Activated T-helper 2 cell treated with anti-CD3 and anti-CD28 coated beads, Interferon-gamma antibody, Interleukin-2, Interleukin-4, amounts not matched to agents 10 μg/mL and 5 μg/mL and 100 μg/mL, durations not matched to agents 14 hours and 24 hours and 36 hours (primary cell): ENCODE results near the gene CNST. TPM values are rescaled to one million over a fixed set of nuclear protein-coding genes. Genes with fewer than 3 reads are reported as not detected.
"Not testable (repeated sequence)": the region's sequence is repeated elsewhere in the genome, so short reads cannot be mapped to it uniquely, and the experiment has no call there.

Experiments used
- DNase-seq: peaks from one replicate; pipeline ENCODE4 v3.0.0; 2021; ENCODE audit warnings: low spot score
- H3K27ac Mint-ChIP-seq: one replicate; pipeline ENCODE4 v1.8.0; 2021; ENCODE audit warnings: mixed read lengths
- H3K27me3 Mint-ChIP-seq: one replicate; pipeline ENCODE4 v1.8.0; 2021; ENCODE audit warnings: low read depth, mixed read lengths
- H3K36me3 Mint-ChIP-seq: one replicate; pipeline ENCODE4 v1.8.0; 2021; ENCODE audit warnings: low read depth, mixed read lengths
- H3K4me1 Mint-ChIP-seq: one replicate; pipeline ENCODE4 v1.8.0; 2021; ENCODE audit warnings: low read depth, mixed read lengths
- H3K4me3 Mint-ChIP-seq: one replicate; pipeline ENCODE4 v1.8.0; 2021; ENCODE audit warnings: low read depth, mild to moderate bottlenecking, moderate library complexity, mixed read lengths
- H3K9me3 Mint-ChIP-seq: one replicate; pipeline ENCODE4 v1.8.0; 2021; ENCODE audit warnings: mixed read lengths
- intact Hi-C: fragments of 100-400 bp; cut with micrococcal nuclease; formaldehyde crosslinking; loops from one replicate; pipeline ENCODE4 v1.15.1; 2023
- total RNA-seq: library from RNA; stranded (reverse); gene quantifications from 2 replicates; pipeline ENCODE4 v1.2.3, GENCODE V29; 2022

Gene CNST
- total RNA-seq, 1 donor from 2014 or later = 21.6 TPM

DNA sequence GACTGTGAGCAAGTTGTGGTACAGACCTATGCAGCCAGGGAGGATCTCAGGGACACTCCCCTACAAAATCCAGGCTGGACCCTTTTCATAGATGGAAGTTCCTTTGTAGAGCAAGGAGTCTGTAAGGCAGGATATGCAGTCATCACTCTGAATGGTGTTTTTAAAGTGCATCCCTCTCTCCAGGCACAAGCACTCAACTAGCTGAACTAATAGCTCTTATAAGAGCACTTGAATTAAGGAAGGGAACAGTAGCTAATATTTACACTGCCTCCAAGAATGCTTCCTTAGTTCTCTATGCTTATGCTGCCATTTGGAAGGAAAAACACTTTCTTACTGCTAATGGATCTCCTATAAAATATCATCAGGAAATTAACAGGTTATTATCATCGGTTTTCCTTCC is 32.1 kb upstream of the CNST start:
- intact Hi-C loops = no loop called here

DNA sequence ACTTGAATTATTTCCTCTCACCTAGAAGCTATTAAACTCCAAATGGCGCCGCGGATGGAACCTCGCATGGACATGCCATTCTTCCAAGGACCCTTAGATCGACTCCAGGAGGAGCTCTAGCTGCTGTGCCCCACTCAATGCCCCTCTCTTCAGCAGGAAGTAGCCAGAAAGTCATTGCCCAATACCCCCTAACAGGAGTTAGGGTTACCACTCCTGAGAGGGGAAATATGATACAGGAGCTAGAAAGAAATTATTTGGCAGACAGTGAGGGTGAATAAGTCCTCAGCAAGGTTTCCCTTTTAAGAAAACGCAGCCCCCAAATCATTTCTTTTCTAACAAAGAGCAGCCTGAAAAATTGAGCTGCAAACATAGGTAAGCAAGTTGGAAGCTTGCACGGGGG is 28.8 kb upstream of the CNST start:
- intact Hi-C loops = no loop called here
- H3K9me3 Mint-ChIP-seq = no peaks in the 10 kb centered on the region
- H3K4me3 Mint-ChIP-seq = no peak overlapping the region
- DNase-seq = no peak
- H3K36me3 Mint-ChIP-seq = peaks cover 6% of the 10 kb centered on the region
- no peaks in the 10 kb centered on the region for H3K27me3 Mint-ChIP-seq
- no peak overlapping the region for H3K27ac Mint-ChIP-seq
- no peaks in the 10 kb centered on the region for H3K4me1 Mint-ChIP-seq

More for the DNA sequence above, 32.1 kb upstream of the CNST start:
- DNase-seq = no peak
- no peaks in the 10 kb centered on the region for H3K36me3 Mint-ChIP-seq
- no peaks in the 10 kb centered on the region for H3K27me3 Mint-ChIP-seq
- H3K4me3 Mint-ChIP-seq = no peak overlapping the region
- H3K4me1 Mint-ChIP-seq = no peaks in the 10 kb centered on the region
- no peak overlapping the region for H3K27ac Mint-ChIP-seq
- H3K9me3 Mint-ChIP-seq = peaks cover 13% of the 10 kb centered on the region

DNA sequence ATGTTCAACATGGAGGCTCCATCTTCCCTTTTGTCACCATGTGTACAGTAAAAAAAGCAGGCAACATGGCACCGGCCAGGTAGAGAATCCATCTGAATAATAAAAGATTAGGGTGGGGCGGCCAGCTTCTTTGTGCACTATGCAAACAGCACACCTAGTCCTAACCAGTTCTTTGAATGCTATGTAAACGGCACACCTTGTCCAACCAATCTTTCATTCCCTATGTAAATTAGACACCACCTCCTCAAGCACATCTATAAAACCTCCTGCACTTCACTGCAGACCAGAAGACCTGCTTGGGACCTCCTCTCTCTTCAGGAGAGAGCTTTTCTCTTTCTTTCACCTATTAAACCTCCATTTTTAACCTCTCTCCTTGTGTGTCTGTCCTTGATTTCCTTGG is 28.4 kb upstream of the CNST start:
- Mint-ChIP-seq H3K4me1 (no peaks in the 10 kb centered on the region), H3K9me3 (no peaks in the 10 kb centered on the region), H3K4me3 (no peak overlapping the region), H3K27ac (no peak overlapping the region), H3K27me3 (no peaks in the 10 kb centered on the region), H3K36me3 (peaks cover 6% of the 10 kb centered on the region)
- intact Hi-C loops = no loop called here
- DNase-seq = no peak

DNA sequence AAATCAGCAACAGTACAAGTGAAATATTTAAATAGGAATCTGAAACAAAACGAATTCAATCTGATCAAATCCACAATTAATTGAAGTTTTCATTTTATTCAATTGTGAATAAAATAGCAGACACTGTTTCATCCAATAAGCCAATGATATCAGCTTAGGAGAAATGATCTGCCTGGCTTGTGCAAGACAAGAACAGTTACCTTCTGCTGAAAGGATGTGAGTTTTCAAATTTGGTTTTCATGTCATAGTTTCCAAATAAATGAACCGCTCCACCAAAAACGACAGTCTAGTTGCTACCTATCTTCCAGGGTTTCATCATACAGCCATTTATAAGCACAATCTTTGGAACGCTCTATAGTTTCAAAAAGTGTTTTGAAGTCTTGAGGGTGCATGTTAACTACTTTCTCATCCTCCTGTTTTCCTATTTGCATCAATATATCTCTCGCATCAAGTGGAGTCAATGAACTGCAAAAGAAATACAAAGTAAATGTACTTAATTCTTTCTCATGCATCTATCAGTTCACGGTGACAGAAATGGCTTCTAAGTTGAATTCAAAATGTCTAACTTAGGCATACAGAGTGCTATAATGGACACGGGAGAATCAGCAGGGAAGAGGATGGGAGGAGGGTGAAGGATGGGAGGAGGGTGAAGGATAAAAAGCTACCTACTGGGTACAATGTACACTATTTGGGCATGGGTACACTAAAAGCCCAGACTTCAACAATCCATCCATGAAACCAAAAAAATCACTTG is 25.3 kb upstream of the CNST start:
- H3K4me1 Mint-ChIP-seq = no peaks in the 10 kb centered on the region
- no peaks in the 10 kb centered on the region for H3K27me3 Mint-ChIP-seq
- H3K4me3 Mint-ChIP-seq = no peak overlapping the region
- H3K36me3 Mint-ChIP-seq = peaks cover 24% of the 10 kb centered on the region
- DNase-seq = no peak
- H3K27ac Mint-ChIP-seq = no peak overlapping the region
- no peaks in the 10 kb centered on the region for H3K9me3 Mint-ChIP-seq
- intact Hi-C loops = no loop called here

DNA sequence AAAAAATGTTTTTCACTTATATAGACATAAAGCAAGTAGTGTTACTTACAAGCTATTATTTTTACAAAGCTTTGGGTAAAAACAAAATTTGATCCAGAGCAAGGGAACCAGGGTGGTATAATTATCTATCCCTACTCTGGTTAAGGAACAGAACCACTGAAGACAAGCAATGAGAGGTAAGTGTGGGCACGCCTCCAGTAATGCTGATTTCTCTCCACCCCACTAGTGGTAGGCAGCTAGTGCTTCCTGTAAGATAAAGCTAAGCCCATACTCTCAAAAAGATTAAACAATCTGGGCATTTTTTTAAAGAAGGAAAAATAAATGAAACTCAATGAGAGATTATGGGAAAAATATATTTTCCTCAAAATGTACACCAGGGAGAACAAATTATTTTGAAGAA is 22.3 kb upstream of the CNST start:
- intact Hi-C loops = no loop called here
- peaks cover 2% of the 10 kb centered on the region for H3K4me1 Mint-ChIP-seq
- H3K36me3 Mint-ChIP-seq = peaks cover 37% of the 10 kb centered on the region
- no peaks in the 10 kb centered on the region for H3K9me3 Mint-ChIP-seq
- H3K4me3 Mint-ChIP-seq = no peak overlapping the region
- H3K27me3 Mint-ChIP-seq = no peaks in the 10 kb centered on the region
- no peak for DNase-seq
- no peak overlapping the region for H3K27ac Mint-ChIP-seq

DNA sequence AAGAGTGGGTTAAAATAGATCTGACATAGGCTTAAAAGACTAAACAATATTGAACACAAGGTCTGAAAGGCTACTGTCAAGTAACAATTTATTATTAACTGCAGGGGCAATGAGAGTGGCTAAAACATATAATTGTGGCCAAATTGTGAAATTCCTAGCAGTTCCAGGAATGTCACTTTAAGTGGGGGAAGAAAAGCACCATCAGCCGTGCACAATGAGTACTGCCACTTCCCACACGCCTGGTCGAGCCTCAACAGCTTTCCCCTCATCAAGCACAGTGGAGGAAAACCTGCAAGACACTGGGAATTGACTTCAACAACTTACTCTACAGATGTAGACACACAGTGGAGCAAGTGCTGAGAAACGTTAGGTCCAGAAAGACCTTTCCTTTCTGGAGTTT is 16.6 kb upstream of the CNST start:
- H3K27me3 Mint-ChIP-seq = no peaks in the 10 kb centered on the region
- H3K9me3 Mint-ChIP-seq = no peaks in the 10 kb centered on the region
- peaks cover 50% of the 10 kb centered on the region for H3K36me3 Mint-ChIP-seq
- no peak overlapping the region for H3K4me3 Mint-ChIP-seq
- peaks cover 2% of the 10 kb centered on the region for H3K4me1 Mint-ChIP-seq
- DNase-seq = no peak
- intact Hi-C loops = no loop called here
- no peak overlapping the region for H3K27ac Mint-ChIP-seq

DNA sequence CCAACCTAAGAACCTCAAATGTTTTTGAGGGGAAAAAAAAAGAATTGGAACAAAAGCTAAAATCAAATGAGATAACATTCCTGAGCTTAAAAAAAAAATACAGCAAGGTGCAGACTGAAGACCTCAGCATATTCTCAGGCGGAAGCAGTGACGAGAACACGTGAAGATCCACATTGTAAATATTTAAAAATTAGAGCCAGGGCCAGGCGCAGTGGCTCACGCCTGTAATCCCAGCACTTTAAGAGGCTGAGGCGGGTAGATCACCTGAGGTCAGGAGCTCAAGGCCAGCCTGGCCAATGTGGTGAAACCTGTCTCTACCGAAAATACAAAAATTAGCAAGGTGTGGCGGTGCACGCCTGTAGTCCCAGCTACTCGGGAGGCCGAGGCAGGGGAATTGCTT is 15.9 kb upstream of the CNST start:
- Mint-ChIP-seq H3K4me3 (no peak overlapping the region), H3K27me3 (no peaks in the 10 kb centered on the region), H3K9me3 (no peaks in the 10 kb centered on the region), H3K36me3 (peaks cover 54% of the 10 kb centered on the region), H3K27ac (no peak overlapping the region), H3K4me1 (peaks cover 2% of the 10 kb centered on the region)
- intact Hi-C loops = no loop called here
- no peak for DNase-seq

DNA sequence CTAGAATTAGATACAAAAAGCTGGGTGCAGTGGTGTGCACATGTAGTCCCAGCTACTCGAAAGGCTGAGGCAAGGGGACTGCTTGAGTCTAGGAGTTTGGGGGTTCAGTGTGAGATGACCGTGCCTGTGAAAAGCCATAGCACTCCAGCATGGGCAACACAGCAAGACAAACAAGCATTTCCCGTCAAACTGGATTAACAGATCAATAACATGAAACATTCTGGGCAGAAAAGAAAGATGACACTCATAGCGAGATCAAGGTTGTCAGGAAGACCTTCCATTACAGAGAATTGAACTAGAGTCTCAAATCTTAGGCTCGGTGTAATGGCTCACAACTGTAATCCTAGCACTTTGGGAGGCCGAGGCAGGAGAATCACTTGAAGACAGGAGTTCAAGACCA is 14.1 kb upstream of the CNST start:
- no peak overlapping the region for H3K4me3 Mint-ChIP-seq
- DNase-seq = no peak
- peaks cover 2% of the 10 kb centered on the region for H3K4me1 Mint-ChIP-seq
- no peaks in the 10 kb centered on the region for H3K27me3 Mint-ChIP-seq
- H3K9me3 Mint-ChIP-seq = no peaks in the 10 kb centered on the region
- H3K27ac Mint-ChIP-seq = no peak overlapping the region
- H3K36me3 Mint-ChIP-seq = peaks cover 58% of the 10 kb centered on the region
- intact Hi-C loops = no loop called here

DNA sequence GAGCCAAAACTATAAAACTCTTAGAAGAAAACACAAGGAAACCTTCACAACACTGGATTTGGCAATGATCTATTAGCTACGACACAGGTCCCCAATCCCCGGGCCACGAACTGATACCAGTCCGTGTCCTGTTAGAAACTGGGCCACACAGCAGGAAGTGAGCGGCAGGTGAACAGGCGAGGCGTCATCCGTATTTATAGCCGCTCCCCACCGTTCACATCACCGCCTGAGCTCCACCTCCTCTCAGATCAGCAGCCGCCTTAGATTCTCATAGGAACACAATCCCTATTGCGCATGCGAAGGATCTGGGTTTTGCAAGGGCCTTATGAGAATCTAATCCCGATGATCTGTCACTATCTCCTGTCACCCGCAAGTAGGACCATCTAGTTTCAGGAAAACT is 12.1 kb upstream of the CNST start:
- no peak overlapping the region for H3K4me3 Mint-ChIP-seq
- peaks cover 56% of the 10 kb centered on the region for H3K36me3 Mint-ChIP-seq
- H3K27me3 Mint-ChIP-seq = no peaks in the 10 kb centered on the region

DNA sequence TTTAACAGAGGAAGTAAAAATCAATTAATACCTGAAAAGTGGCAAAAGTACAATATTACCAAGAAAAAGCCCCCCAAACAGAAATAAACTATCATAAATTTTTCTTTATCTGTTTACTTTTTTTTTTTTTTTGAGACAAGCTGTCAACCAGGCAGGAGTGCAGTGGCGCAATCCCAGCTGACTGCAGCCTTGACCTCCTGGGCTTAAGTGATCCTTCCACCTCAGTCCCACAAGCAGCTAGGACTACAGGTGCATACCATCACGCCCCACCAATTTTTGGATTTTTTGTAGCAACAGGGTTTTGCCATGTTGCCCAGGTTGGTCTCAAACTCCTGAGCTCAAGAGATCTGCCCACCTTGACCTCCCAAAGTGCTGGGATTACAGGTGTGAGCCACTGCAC is 8.2 kb upstream of the CNST start:
- no peak overlapping the region for H3K4me3 Mint-ChIP-seq
- no peaks in the 10 kb centered on the region for H3K4me1 Mint-ChIP-seq
- H3K9me3 Mint-ChIP-seq = no peaks in the 10 kb centered on the region

More for the DNA sequence above, 12.1 kb upstream of the CNST start:
- Mint-ChIP-seq H3K9me3 (no peaks in the 10 kb centered on the region), H3K27ac (no peak overlapping the region), H3K4me1 (no peaks in the 10 kb centered on the region)
- intact Hi-C loops = no loop called here
- DNase-seq = no peak

DNA sequence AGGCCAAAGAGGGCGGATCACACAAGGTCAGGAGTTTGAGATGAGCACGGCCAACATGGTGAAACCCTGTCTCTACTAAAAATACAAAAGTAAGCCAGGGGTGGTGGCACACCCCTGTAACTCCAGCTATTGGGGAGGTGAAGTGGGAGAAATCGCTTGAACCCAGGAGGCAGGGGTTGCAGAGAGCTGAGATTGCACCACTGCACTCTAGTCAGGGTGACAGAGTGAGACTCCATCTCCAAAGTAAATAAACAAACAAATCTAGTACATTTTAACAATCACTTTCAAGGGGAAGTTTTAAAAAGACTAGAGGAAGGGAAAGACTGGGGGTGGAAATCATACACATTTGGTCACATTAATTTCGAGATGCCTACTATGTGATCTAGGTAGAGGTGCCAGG is 6.9 kb upstream of the CNST start:
- Mint-ChIP-seq H3K9me3 (no peaks in the 10 kb centered on the region), H3K36me3 (peaks cover 56% of the 10 kb centered on the region), H3K4me3 (no peak overlapping the region), H3K27ac (no peak overlapping the region), H3K4me1 (peaks cover 5% of the 10 kb centered on the region), H3K27me3 (no peaks in the 10 kb centered on the region)
- intact Hi-C loops = no loop called here
- DNase-seq = no peak

More for the DNA sequence above, 8.2 kb upstream of the CNST start:
- Mint-ChIP-seq H3K27ac (no peak overlapping the region), H3K27me3 (no peaks in the 10 kb centered on the region), H3K36me3 (peaks cover 55% of the 10 kb centered on the region)
- intact Hi-C loops = no loop called here
- no peak for DNase-seq

DNA sequence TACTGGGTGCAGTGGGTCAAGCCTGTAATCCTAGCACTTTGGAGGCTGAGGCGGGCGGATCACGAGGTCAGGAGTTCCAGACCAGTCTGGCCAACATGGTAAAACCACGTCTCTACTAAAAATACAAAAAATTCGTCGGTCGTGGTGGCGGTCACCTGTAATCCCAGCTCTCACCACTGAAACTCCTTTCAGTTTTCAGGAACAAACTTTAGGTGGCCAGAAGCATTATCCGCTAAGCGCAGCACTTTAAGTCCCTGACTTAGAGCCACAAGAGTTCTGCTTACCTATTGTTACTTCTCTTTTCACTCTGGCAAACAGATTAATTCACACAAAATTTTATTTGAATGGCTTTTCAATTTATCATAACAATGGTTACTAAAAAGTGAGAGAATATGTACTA is 5.4 kb upstream of the CNST start:
- not testable (repeated sequence) for H3K27me3 Mint-ChIP-seq, H3K4me3 Mint-ChIP-seq, H3K27ac Mint-ChIP-seq, H3K4me1 Mint-ChIP-seq, DNase-seq, H3K9me3 Mint-ChIP-seq
- H3K36me3 Mint-ChIP-seq = peaks cover 51% of the 10 kb centered on the region
- intact Hi-C loops = loop anchor here (10.0 kb wide), 2 partner anchors 1696 to 1726 kb away; partner anchors contain the start of genes COX20 and HNRNPU

DNA sequence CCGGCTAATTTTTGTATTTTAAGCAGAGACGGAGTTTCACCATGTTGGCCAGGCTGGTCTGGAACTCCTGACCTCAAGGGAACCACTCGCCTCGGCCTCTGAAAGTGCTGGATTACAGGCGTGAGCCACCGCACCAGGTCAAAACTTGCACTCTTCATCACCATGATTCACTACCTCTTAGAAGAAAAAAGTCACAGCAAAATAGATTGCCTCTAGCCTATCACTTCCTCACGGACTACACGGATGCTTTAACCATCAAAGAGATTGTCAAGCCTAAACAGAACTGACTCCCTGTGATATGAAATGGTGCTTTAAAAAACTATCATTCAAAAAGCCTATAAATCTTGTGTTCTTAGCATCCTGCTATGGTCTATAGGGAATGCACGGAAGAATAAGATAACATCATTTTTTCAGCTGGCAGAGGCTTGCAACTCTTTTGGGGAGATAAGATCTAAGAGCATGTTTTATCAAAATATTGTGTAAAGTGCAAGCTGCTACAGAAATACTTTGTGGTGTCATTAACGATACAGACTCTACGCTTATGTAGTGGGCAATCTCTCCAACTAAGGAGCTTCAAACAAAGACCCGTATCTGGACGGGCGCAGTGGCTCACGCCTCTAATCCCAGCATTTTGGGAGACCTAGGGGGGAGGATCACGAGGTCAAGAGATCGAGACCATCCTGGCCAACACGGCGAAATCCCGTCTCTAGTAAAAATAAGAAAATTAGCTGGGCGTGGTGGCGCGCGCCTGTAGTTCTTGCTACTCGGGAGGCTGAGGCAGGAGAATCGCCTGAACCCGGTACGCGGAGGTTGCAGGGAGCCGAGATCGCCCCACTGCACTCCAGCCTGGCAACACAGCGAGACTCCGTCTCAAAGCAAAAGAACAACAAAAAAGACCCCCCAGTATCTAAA is 1.2 kb upstream of the CNST start:
- no peaks in the 10 kb centered on the region for H3K27me3 Mint-ChIP-seq

More for the DNA sequence above, 1.2 kb upstream of the CNST start:
- DNase-seq = no peak
- peaks cover 30% of the 10 kb centered on the region for H3K4me1 Mint-ChIP-seq
- peak overlapping the region; percentile 99 for H3K4me3 Mint-ChIP-seq
- no peaks in the 10 kb centered on the region for H3K9me3 Mint-ChIP-seq
- peaks cover 28% of the 10 kb centered on the region for H3K36me3 Mint-ChIP-seq
- intact Hi-C loops = loop anchor here (5.0 to 10.0 kb wide), 5 partner anchors 37 to 1730 kb away; partner anchors contain the start of genes COX20 and HNRNPU
- peak overlapping the region; percentile 98 for H3K27ac Mint-ChIP-seq
